Measurements from ENCODE around the gene OR9G1. TPM values are rescaled to one million over a fixed set of nuclear protein-coding genes. Genes with fewer than 3 reads are reported as not detected.

The OR9G1 gene, protein sequence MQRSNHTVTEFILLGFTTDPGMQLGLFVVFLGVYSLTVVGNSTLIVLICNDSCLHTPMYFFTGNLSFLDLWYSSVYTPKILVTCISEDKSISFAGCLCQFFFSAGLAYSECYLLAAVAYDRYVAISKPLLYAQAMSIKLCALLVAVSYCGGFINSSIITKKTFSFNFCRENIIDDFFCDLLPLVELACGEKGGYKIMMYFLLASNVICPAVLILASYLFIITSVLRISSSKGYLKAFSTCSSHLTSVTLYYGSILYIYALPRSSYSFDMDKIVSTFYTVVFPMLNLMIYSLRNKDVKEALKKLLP
- total RNA-seq (2021; ENCODE audit: unreplicated experiment) (not detected), Bru-seq, nascent RNA (not detected), BruChase-seq, experiment 1, labeled RNA remaining after a 6-hour chase (not detected), BruChase-seq, experiment 2, labeled RNA remaining after a 2-hour chase (not detected)
- not detected in 2 replicates for polyA plus RNA-seq (2012)
- long read RNA-seq, result 0 reads

DNA sequence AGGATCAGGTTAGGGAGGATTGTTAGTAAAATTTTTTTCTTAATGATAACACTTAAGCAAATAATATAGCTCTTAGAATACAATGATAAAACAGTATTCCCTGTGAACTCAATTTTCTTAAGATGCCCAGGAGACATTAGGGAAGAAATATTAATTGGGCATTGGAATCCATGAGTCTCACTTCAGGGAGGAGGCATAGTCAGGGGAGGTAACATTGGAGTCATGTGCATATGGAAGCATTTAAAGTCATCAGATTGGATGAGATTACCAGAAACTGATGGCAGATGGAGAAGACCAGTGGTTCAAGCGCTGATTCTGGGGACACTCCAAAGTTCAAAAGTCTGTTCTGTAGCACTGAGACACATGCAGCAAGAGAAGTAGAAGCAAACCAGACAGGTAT, at the start of gene OR9G1:
TSS of gene OR9G1 (plus strand) at position 301 of the 400 bp plus-strand sequence. CDS start 1,293 bp downstream, outside the sequence.
- no peak within 1 kb of the TSS for H3K4me2 ChIP-seq (ENCODE audit: low read length)
- DNase-seq (ENCODE audit: low read depth, low spot score) (no peak), ATAC-seq (no peak)
- TF ChIP-seq EGR1 (IDR thresholded peaks at IDR 0.05; ENCODE audit: low read depth) (no peak), ZFX (IDR thresholded peaks at IDR 0.05) (no peak), JUND (IDR thresholded peaks at IDR 0.05) (no peak), RAD21 (IDR thresholded peaks at IDR 0.05; ENCODE audit: low read depth) (no peak), FOSL1 (IDR thresholded peaks at IDR 0.05; ENCODE audit: low read depth) (no peak), EZH2phosphoT487 (IDR thresholded peaks at IDR 0.05; ENCODE audit: borderline replicate concordance) (no peak), TCF7L2 (IDR thresholded peaks at IDR 0.05; ENCODE audit: borderline replicate concordance, extremely low read depth, insufficient read depth, insufficient read length) (no peak), SRF (IDR thresholded peaks at IDR 0.05; ENCODE audit: low read depth) (no peak)
- TF ChIP-seq, protein P1, sequence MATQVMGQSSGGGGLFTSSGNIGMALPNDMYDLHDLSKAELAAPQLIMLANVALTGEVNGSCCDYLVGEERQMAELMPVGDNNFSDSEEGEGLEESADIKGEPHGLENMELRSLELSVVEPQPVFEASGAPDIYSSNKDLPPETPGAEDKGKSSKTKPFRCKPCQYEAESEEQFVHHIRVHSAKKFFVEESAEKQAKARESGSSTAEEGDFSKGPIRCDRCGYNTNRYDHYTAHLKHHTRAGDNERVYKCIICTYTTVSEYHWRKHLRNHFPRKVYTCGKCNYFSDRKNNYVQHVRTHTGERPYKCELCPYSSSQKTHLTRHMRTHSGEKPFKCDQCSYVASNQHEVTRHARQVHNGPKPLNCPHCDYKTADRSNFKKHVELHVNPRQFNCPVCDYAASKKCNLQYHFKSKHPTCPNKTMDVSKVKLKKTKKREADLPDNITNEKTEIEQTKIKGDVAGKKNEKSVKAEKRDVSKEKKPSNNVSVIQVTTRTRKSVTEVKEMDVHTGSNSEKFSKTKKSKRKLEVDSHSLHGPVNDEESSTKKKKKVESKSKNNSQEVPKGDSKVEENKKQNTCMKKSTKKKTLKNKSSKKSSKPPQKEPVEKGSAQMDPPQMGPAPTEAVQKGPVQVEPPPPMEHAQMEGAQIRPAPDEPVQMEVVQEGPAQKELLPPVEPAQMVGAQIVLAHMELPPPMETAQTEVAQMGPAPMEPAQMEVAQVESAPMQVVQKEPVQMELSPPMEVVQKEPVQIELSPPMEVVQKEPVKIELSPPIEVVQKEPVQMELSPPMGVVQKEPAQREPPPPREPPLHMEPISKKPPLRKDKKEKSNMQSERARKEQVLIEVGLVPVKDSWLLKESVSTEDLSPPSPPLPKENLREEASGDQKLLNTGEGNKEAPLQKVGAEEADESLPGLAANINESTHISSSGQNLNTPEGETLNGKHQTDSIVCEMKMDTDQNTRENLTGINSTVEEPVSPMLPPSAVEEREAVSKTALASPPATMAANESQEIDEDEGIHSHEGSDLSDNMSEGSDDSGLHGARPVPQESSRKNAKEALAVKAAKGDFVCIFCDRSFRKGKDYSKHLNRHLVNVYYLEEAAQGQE (IDR thresholded peaks at IDR 0.05; ENCODE audit: low read depth), result no peak
- TF ChIP-seq, protein P2, sequence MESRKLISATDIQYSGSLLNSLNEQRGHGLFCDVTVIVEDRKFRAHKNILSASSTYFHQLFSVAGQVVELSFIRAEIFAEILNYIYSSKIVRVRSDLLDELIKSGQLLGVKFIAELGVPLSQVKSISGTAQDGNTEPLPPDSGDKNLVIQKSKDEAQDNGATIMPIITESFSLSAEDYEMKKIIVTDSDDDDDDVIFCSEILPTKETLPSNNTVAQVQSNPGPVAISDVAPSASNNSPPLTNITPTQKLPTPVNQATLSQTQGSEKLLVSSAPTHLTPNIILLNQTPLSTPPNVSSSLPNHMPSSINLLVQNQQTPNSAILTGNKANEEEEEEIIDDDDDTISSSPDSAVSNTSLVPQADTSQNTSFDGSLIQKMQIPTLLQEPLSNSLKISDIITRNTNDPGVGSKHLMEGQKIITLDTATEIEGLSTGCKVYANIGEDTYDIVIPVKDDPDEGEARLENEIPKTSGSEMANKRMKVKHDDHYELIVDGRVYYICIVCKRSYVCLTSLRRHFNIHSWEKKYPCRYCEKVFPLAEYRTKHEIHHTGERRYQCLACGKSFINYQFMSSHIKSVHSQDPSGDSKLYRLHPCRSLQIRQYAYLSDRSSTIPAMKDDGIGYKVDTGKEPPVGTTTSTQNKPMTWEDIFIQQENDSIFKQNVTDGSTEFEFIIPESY (IDR thresholded peaks at IDR 0.05; ENCODE audit: extremely low read depth, insufficient replicate concordance, low read length), result no peak
- no TSS peak for BruUV-seq (replicated peaks)
- RAD21 ChIA-PET (ENCODE audit: low non-redundant PET in 1 of 2, low total read pairs in 2 of 2, uncharacterized antibody in 2 of 2, unreplicated experiment in 2 of 2), result no interaction called here
- no peaks in the 10 kb centered on the region for H3K9me2 ChIP-seq (ENCODE audit: insufficient read depth)
- intact Hi-C loops (cut with micrococcal nuclease), result no loop called here
- H2AFZ ChIP-seq (ENCODE audit: low read depth, low read length, poor library complexity, severe bottlenecking), result no peak within 1 kb of the TSS
- no peaks in the 10 kb centered on the region for H3K79me2 ChIP-seq (ENCODE audit: insufficient read depth, low read length)
- no peak within 1 kb of the TSS for H3K4me3 ChIP-seq (replicated peaks in 1 of 2; ENCODE audit: low read depth in 1 of 2, low read length in 2 of 2)
- H3K36me3 ChIP-seq (ENCODE audit: control insufficient read depth in 1 of 2, insufficient read depth in 2 of 2, low read length in 2 of 2), result no peaks in the 10 kb centered on the region
- H3K4me1 ChIP-seq (ENCODE audit: control insufficient read depth in 1 of 2, insufficient read depth in 2 of 2, low read length in 2 of 2), result no peaks in the 10 kb centered on the region
- CTCF ChIA-PET, result no interaction called here
- no peak within 1 kb of the TSS for H3K9ac ChIP-seq (ENCODE audit: low read length)
- no peaks in the 10 kb centered on the region for H4K20me1 ChIP-seq (ENCODE audit: insufficient read depth)
- H3K27me3 ChIP-seq (ENCODE audit: insufficient read depth, low read length), result no peaks in the 10 kb centered on the region
- peaks cover 15 to 23% of the 10 kb centered on the region in 2 experiments; a peak in 3 of 4 replicates for H3K9me3 ChIP-seq (ENCODE audit: control insufficient read depth in 1 of 2, insufficient read depth in 1 of 2, low read depth in 1 of 2, low read length in 2 of 2)
- no peak within 1 kb of the TSS for H3K27ac ChIP-seq (ENCODE audit: low read depth, low read length)
- POLR2A ChIA-PET, result no interaction called here

Data from HCT116 (cell line).